ENCODE measurements around the gene SLC22A12.

The SLC22A12 gene

DNA sequence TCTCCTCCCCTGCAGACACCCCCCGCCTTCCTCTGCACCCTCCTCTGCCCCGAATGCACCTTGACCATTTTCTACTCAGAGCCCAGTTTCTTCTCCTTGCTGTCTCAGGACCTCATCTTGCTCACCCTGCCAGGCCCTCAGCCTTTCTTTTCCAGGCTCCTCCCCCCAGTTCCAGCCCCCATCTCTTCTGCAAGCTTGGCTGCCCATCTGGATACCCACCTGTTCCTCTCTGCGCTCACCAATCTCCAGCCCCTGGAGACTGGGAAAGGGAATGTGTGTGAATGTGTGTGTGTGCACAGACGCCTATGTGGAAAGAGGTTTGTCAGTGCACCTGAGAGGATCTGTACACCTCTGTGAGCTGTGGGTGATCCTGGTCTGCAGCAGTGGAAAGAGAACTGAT is 36.4 kb downstream of the SLC22A12 start:
- peaks cover 8% of the 10 kb centered on the region for H3K9me3 Mint-ChIP-seq
- peak; percentile 33 for DNase-seq
- H3K36me3 Mint-ChIP-seq (ENCODE audit: low read depth) = no peaks in the 10 kb centered on the region
- peaks cover 53% of the 10 kb centered on the region for H3K4me1 Mint-ChIP-seq
- H3K27ac Mint-ChIP-seq = no peak overlapping the region
- H3K4me3 Mint-ChIP-seq = peak overlapping the region; percentile 51
- peaks cover 52% of the 10 kb centered on the region for H3K27me3 Mint-ChIP-seq (ENCODE audit: low read depth, poor library complexity)
- TF ChIP-seq, protein P1, sequence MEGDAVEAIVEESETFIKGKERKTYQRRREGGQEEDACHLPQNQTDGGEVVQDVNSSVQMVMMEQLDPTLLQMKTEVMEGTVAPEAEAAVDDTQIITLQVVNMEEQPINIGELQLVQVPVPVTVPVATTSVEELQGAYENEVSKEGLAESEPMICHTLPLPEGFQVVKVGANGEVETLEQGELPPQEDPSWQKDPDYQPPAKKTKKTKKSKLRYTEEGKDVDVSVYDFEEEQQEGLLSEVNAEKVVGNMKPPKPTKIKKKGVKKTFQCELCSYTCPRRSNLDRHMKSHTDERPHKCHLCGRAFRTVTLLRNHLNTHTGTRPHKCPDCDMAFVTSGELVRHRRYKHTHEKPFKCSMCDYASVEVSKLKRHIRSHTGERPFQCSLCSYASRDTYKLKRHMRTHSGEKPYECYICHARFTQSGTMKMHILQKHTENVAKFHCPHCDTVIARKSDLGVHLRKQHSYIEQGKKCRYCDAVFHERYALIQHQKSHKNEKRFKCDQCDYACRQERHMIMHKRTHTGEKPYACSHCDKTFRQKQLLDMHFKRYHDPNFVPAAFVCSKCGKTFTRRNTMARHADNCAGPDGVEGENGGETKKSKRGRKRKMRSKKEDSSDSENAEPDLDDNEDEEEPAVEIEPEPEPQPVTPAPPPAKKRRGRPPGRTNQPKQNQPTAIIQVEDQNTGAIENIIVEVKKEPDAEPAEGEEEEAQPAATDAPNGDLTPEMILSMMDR (IDR thresholded peaks at IDR 0.05) = no peak

GRCh38 chr11:64628596-64628995 is 37.6 kb downstream of the SLC22A12 start:
- Mint-ChIP-seq H3K27me3 (ENCODE audit: low read depth, poor library complexity) (peaks cover 65% of the 10 kb centered on the region), H3K27ac (no peak overlapping the region), H3K4me3 (no peak overlapping the region)

GRCh38 chr11:64629103-64629502 is 38.1 kb downstream of the SLC22A12 start:
- Mint-ChIP-seq H3K27me3 (ENCODE audit: low read depth, poor library complexity) (peaks cover 70% of the 10 kb centered on the region), H3K4me3 (no peak overlapping the region), H3K4me1 (peaks cover 49% of the 10 kb centered on the region), H3K9me3 (peaks cover 8% of the 10 kb centered on the region), H3K36me3 (ENCODE audit: low read depth) (no peaks in the 10 kb centered on the region), H3K27ac (no peak overlapping the region)
- no peak for DNase-seq
- TF ChIP-seq, protein P1 (IDR thresholded peaks at IDR 0.05) = no peak

More at GRCh38 chr11:64628596-64628995, 37.6 kb downstream of the SLC22A12 start:
- no peak for DNase-seq
- Mint-ChIP-seq H3K4me1 (peaks cover 49% of the 10 kb centered on the region), H3K9me3 (peaks cover 8% of the 10 kb centered on the region), H3K36me3 (ENCODE audit: low read depth) (no peaks in the 10 kb centered on the region)
- TF ChIP-seq, protein P1 (IDR thresholded peaks at IDR 0.05) = no peak

DNA sequence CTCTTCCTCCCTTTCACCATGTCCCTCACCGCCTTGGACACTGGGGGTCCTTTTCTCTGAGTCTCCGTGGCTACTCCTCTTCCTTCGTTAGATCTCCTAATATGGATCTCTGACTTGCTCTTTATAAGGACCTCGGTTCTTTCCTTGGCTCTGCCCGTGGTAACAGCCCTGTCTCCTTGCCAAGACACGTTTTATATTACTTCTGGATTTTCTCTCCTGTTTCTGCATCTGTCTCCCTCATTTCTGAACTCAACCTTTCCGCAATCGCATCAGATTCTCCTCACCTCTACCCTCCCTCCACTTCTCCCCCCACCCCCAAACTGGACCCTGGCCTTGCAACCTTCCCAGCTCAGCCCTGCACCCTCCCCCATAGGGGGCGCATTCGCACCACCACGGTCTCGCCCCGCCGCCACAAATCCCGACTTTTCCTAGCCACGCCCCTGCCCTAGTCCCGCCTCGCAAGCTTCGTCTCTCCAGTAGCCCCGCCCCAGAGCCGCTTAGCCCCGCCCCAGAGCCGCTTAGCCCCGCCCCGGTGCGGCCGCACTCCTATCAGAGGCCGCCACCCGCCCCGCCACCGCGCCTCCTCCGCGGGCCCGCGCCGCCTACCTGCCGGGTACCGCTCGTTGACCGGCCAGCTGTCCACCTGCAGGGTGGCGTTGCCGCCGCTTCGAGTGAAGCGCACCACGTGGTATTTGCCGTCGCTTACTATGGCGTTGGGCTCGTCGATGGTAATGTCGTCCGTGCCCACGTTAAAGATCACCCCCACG is 39.0 kb downstream of the SLC22A12 start:
- H3K9me3 Mint-ChIP-seq = peaks cover 8% of the 10 kb centered on the region
- no peaks in the 10 kb centered on the region for H3K36me3 Mint-ChIP-seq (ENCODE audit: low read depth)
- no peak overlapping the region for H3K4me3 Mint-ChIP-seq
- peak; percentile 77 for DNase-seq
- H3K27me3 Mint-ChIP-seq (ENCODE audit: low read depth, poor library complexity) = peaks cover 78% of the 10 kb centered on the region
- peaks cover 54% of the 10 kb centered on the region for H3K4me1 Mint-ChIP-seq
- no peak overlapping the region for H3K27ac Mint-ChIP-seq
- TF ChIP-seq, protein P1 (IDR thresholded peaks at IDR 0.05) = no peak

GRCh38 chr11:64631675-64632074 is 40.7 kb downstream of the SLC22A12 start:
- Mint-ChIP-seq H3K4me3 (no peak overlapping the region), H3K4me1 (peaks cover 54% of the 10 kb centered on the region), H3K27ac (no peak overlapping the region), H3K36me3 (ENCODE audit: low read depth) (no peaks in the 10 kb centered on the region), H3K27me3 (ENCODE audit: low read depth, poor library complexity) (peaks cover 86% of the 10 kb centered on the region), H3K9me3 (peaks cover 8% of the 10 kb centered on the region)
- DNase-seq = no peak
- TF ChIP-seq, protein P1 (IDR thresholded peaks at IDR 0.05) = no peak

DNA sequence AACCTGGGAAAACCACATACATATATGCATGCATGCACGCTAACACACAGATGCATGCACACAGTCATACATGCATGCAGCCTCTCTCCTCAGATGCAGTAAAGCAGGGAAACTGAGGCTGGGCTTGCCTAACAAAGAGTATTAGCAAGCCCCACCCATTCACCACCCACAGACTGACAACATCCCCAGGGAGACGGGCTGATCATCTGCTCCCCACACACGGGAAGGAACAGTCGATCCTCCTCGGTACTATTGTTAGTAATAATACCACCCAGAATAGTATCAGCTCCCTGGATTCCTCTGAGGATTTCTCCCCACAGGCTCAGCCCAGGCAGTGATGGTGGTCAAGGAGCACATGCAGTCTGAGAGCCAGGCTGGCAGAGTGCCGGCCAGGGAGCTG is 41.2 kb downstream of the SLC22A12 start:
- Mint-ChIP-seq H3K36me3 (ENCODE audit: low read depth) (no peaks in the 10 kb centered on the region), H3K27me3 (ENCODE audit: low read depth, poor library complexity) (peaks cover 86% of the 10 kb centered on the region), H3K4me1 (peaks cover 50% of the 10 kb centered on the region), H3K27ac (no peak overlapping the region), H3K9me3 (peaks cover 6% of the 10 kb centered on the region), H3K4me3 (no peak overlapping the region)
- TF ChIP-seq, protein P1 (IDR thresholded peaks at IDR 0.05) = no peak
- DNase-seq = no peak
